IMR-90 (cell line): Measurements from ENCODE around the gene ADCK1. TPM values are rescaled to one million over a fixed set of nuclear protein-coding genes. Genes with fewer than 3 reads are reported as not detected.

Experiments
- ATAC-seq: fragments of 200-7000 bp; cut with Tn5 transposase; 2 replicates; pipeline ENCODE4 v1.9.1; 2020; ENCODE audit warnings: low read depth, mild to moderate bottlenecking, moderate library complexity
- BruUV-seq: library from RNA; stranded (reverse); fragments of 400-500 nt; replicated peaks from 2 replicates; lab custom pipeline; 2021; lab: Mats Ljungman, UMichigan
- CTCF ChIA-PET: fragments of 300-600 bp; formaldehyde crosslinking; extraction: SDS; loops from one replicate; lab custom pipeline; 2021; ENCODE audit warnings: antibody characterized with exemption; lab: Yijun Ruan, JAX
- POLR2A ChIA-PET: fragments of 300-600 bp; sonication (Branson Sonifier 250); formaldehyde crosslinking; loops from one replicate; lab custom pipeline; 2022; ENCODE audit warnings: antibody characterized with exemption; ENCODE audit not compliant: unreplicated experiment; lab: Charles Lee
- DNase-seq: peaks from one replicate; pipeline ENCODE4 v3.0.0; 2013
- H2AFZ ChIP-seq: replicated peaks from 2 replicates; pipeline ENCODE3; 2013; ENCODE audit warnings: low read length, mild to moderate bottlenecking; ENCODE audit not compliant: poor library complexity
- H2AK5ac ChIP-seq: 2 replicates; pipeline ENCODE4 v1.6.1; 2013; ENCODE audit warnings: low read depth, low read length, inconsistent platforms
- H2AK9ac ChIP-seq: replicated peaks from 2 replicates; pipeline ENCODE3; 2013; ENCODE audit warnings: mild to moderate bottlenecking, low read depth, low read length, moderate library complexity; ENCODE audit not compliant: poor library complexity
- H2BK120ac ChIP-seq: 2 replicates; pipeline ENCODE4 v1.6.1; 2013; ENCODE audit warnings: low read depth, low read length, inconsistent platforms
- H2BK15ac ChIP-seq: 3 replicates; pipeline ENCODE4 v1.6.1; 2013; ENCODE audit warnings: low read depth, low read length, inconsistent platforms
- H2BK20ac ChIP-seq: 2 replicates; pipeline ENCODE4 v1.6.1; 2013; ENCODE audit warnings: low read depth, mild to moderate bottlenecking, inconsistent platforms, low read length, moderate library complexity
- H2BK5ac ChIP-seq: 2 replicates; pipeline ENCODE4 v1.6.1; 2013; ENCODE audit warnings: mild to moderate bottlenecking, low read depth, low read length, inconsistent platforms; ENCODE audit not compliant: poor library complexity, severe bottlenecking
- H3K14ac ChIP-seq: replicated peaks from 2 replicates; pipeline ENCODE4 v1.6.1; 2013; ENCODE audit warnings: low read depth, low read length, inconsistent platforms
- H3K18ac ChIP-seq: 2 replicates; pipeline ENCODE4 v1.6.1; 2013; ENCODE audit warnings: low read depth, low read length, control low read depth
- H3K23ac ChIP-seq: 2 replicates; pipeline ENCODE4 v1.6.1; 2013; ENCODE audit warnings: low read depth, low read length, inconsistent platforms
- H3K27ac ChIP-seq: 2 replicates; pipeline ENCODE4 v1.5.1; 2013; ENCODE audit warnings: mild to moderate bottlenecking, control low read depth, low read length; ENCODE audit not compliant: insufficient read depth
- H3K27me3 ChIP-seq: 2 replicates; pipeline ENCODE4 v1.6.1; 2013; ENCODE audit warnings: low read length; ENCODE audit not compliant: control insufficient read depth, insufficient read depth
- H3K36me3 ChIP-seq: 2 replicates; pipeline ENCODE4 v1.6.1; 2013; ENCODE audit warnings: low read length, mixed read lengths; ENCODE audit not compliant: control insufficient read depth, insufficient read depth
- H3K4ac ChIP-seq: 2 replicates; pipeline ENCODE4 v1.6.1; 2013; ENCODE audit warnings: low read depth, low read length, inconsistent platforms
- H3K4me1 ChIP-seq: 2 replicates; pipeline ENCODE4 v1.6.1; 2013; ENCODE audit warnings: low read length, mixed read lengths; ENCODE audit not compliant: control insufficient read depth, insufficient read depth
- H3K4me2 ChIP-seq: 2 replicates; pipeline ENCODE4 v1.6.1; 2013; ENCODE audit warnings: low read depth, mild to moderate bottlenecking, control low read depth, low read length, moderate library complexity
- H3K4me3 ChIP-seq: 2 replicates; pipeline ENCODE4 v1.5.1; 2013; ENCODE audit warnings: low read depth, mild to moderate bottlenecking, control low read depth, low read length, moderate library complexity; ENCODE audit not compliant: insufficient read depth
- H3K56ac ChIP-seq: 2 replicates; pipeline ENCODE4 v1.6.1; 2013; ENCODE audit warnings: low read length, inconsistent platforms; ENCODE audit not compliant: insufficient read depth; ENCODE audit errors: extremely low read depth
- H3K79me1 ChIP-seq, 2 experiments: 2 replicates each; pipeline ENCODE4 v1.6.1; 2013; ENCODE audit warnings: low read length in 2 of 2, inconsistent platforms in 1 of 2, low read depth in 1 of 2
- H3K9ac ChIP-seq: 2 replicates; pipeline ENCODE4 v1.6.1; 2013; ENCODE audit warnings: low read depth, low read length, control low read depth
- H3K9me1 ChIP-seq: 2 replicates; pipeline ENCODE4 v1.6.1; 2013; ENCODE audit warnings: low read length, inconsistent platforms; ENCODE audit not compliant: insufficient read depth
- H3K9me3 ChIP-seq: 2 replicates; pipeline ENCODE4 v1.6.1; 2013; ENCODE audit warnings: low read length; ENCODE audit not compliant: control insufficient read depth, insufficient read depth
- H4K20me1 ChIP-seq: 2 replicates; pipeline ENCODE4 v1.6.1; 2013; ENCODE audit warnings: low read length, inconsistent platforms; ENCODE audit not compliant: insufficient read depth
- H4K5ac ChIP-seq: 2 replicates; pipeline ENCODE4 v1.6.1; 2013; ENCODE audit warnings: mild to moderate bottlenecking, low read depth, low read length, control low read depth
- H4K8ac ChIP-seq, 2 experiments: 2 replicates each; pipeline ENCODE4 v1.6.1; 2013; ENCODE audit warnings: low read depth in 2 of 2, low read length in 2 of 2, control low read depth in 1 of 2, inconsistent platforms in 1 of 2
- H4K91ac ChIP-seq: 2 replicates; pipeline ENCODE4 v1.6.1; 2013; ENCODE audit warnings: low read depth, low read length, inconsistent platforms; ENCODE audit not compliant: insufficient read depth
- BHLHE40 ChIP-seq: fragments of 150-350 bp; IDR thresholded peaks from 2 replicates; pipeline ENCODE4 v1.6.1; 2016; ENCODE audit warnings: mild to moderate bottlenecking, low read depth, low read length
- CHD1 ChIP-seq: IDR thresholded peaks from 2 replicates; pipeline ENCODE4 v1.6.1; 2012; ENCODE audit warnings: low read depth, low read length, improper control_type of control experiment
- FOS ChIP-seq: fragments of 150-350 bp; IDR thresholded peaks from 2 replicates; pipeline ENCODE4 v1.6.1; 2016; ENCODE audit warnings: low read depth, low read length
- MAFK ChIP-seq: IDR thresholded peaks from 2 replicates; pipeline ENCODE4 v1.6.1; 2012; ENCODE audit warnings: low read depth, low read length, improper control_type of control experiment
- MAZ ChIP-seq: IDR thresholded peaks from 2 replicates; pipeline ENCODE4 v1.6.1; 2012; ENCODE audit warnings: low read depth, mild to moderate bottlenecking, low read length, improper control_type of control experiment, moderate library complexity, borderline replicate concordance
- RCOR1 ChIP-seq: IDR thresholded peaks from 2 replicates; pipeline ENCODE4 v1.6.1; 2012; ENCODE audit warnings: mild to moderate bottlenecking, low read length, improper control_type of control experiment; ENCODE audit not compliant: insufficient replicate concordance
- WGBS, 2 experiments: methylation state at CpG; one replicate each; pipeline versions ENCODE4 v1.1.5 to v1.1.7; 2013; ENCODE audit warnings: missing lambda C conversion rate in 2 of 2; ENCODE audit not compliant: insufficient read length in 1 of 2; ENCODE audit errors: extremely low coverage in 2 of 2; 5-methylcytosine and 5-hydroxymethylcytosine counted together
- dilution Hi-C: fragments of 300-500 bp; cut with HindIII; formaldehyde crosslinking; loops from one replicate; pipeline ENCODE4 v1.14.3; 2018; ENCODE audit warnings: low sequenced_read_pairs; ENCODE audit not compliant: unreplicated experiment
- in situ Hi-C: fragments of 300-500 bp; cut with MboI; formaldehyde crosslinking; loops from 3 replicates; pipeline ENCODE4 v1.14.3; 2019; ENCODE audit warnings: low sequenced_read_pairs, inconsistent platforms, mixed read lengths
- intact Hi-C: fragments of 100-400 bp; cut with micrococcal nuclease; formaldehyde crosslinking; loops from 2 replicates; pipeline ENCODE4 v1.10.0; 2022
- polyA plus RNA-seq, 3 experiments: library from polyadenylated mRNA; depleted of rRNA; stranded (reverse); fragments of >200 nt; gene quantifications; 2 replicates each; pipeline ENCODE4 v1.2.3, GENCODE V29; 2012; ENCODE audit warnings: low replicate concordance in 1 of 3
- total RNA-seq: library from RNA; depleted of rRNA; stranded (reverse); fragments of >200 nt; gene quantifications from 2 replicates; pipeline ENCODE4 v1.2.3, GENCODE V29; 2012
- TF ChIP-seq, protein P1 (sequence below): conservative IDR thresholded peaks from 2 replicates; pipeline ENCODE4 v1.5.1; 2012; ENCODE audit warnings: mild to moderate bottlenecking, low read depth, low read length, improper control_type of control experiment

Gene ADCK1
- total and polyA plus RNA-seq, 2 of the 4 experiments (the other 2 are of a cell fraction), result 1.6 to 4.6 TPM

DNA sequence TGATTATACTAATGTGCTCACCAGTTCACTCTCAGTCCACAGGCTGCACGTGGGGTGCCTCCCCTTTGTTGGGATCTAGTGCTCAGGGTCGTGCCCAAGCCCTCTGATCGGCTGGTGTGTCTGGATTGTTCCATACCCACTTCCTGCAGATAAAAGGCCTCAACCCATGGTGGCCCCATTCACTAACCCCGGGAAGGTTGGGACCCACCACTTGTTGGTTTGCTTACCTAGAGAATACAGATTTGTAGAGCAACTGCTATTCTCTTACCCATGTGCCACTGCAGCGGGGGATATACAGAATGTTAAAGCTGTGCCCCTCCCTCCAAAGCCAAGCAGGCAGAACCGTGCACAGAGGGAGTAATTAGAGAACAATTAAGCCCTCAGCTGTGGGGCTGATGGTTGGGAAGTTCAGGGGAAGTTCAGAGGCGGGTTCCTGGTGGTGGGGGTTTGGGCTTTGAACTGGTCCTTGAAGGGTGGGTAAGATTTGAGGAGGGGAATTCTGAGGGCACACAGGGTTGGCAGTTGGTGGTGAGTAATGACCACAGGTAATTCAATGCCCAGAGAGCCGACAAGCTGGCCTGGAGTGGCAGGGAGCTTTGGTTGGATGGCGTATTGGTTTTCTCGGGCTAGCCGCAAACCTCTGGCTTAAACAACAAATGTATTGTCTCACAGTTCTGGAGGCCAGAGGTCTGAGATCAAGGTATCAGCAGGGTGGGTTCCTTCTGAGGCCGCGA lies 68.8 kb downstream of the ADCK1 start:
- dilution Hi-C loops (no loop called here), intact Hi-C loops (loop anchor here (10.0 kb wide), 3 partner anchors 156 to 1036 kb away; no protein-coding TSS in a partner anchor), in situ Hi-C loops (loop anchor here (25.0 kb wide), 2 partner anchors 719 to 969 kb away; no protein-coding TSS in a partner anchor)
- ChIA-PET CTCF (no interaction called here), POLR2A (no interaction called here)
- H4K20me1 ChIP-seq, result no peaks in the 10 kb centered on the region
- H4K5ac ChIP-seq, result no peak overlapping the region
- no peak overlapping the region for H3K4me2 ChIP-seq
- H3K14ac ChIP-seq, result no peak overlapping the region
- no peak overlapping the region for H2BK15ac ChIP-seq
- H3K18ac ChIP-seq, result no peak overlapping the region
- no peak overlapping the region for H4K8ac ChIP-seq
- WGBS, 2 experiments, result no CpG with 5 or more reads among the region's 13 CpGs
- no peak overlapping the region for H3K23ac ChIP-seq
- no TSS peak for BruUV-seq
- no peak for ATAC-seq
- H3K9ac ChIP-seq, result no peak overlapping the region
- no peak overlapping the region for H4K91ac ChIP-seq
- H3K79me1 ChIP-seq, result no peaks in the 10 kb centered on the region
- H3K4me3 ChIP-seq, result no peak overlapping the region
- no peak overlapping the region for H3K27ac ChIP-seq
- H2BK5ac ChIP-seq, result no peak overlapping the region
- no peaks in the 10 kb centered on the region for H3K9me1 ChIP-seq
- H3K4me1 ChIP-seq, result no peaks in the 10 kb centered on the region
- no peak overlapping the region for H3K4ac ChIP-seq
- TF ChIP-seq CHD1 (no peak), FOS (no peak), BHLHE40 (no peak), MAFK (no peak), RCOR1 (no peak), MAZ (no peak)
- TF ChIP-seq, protein P1, sequence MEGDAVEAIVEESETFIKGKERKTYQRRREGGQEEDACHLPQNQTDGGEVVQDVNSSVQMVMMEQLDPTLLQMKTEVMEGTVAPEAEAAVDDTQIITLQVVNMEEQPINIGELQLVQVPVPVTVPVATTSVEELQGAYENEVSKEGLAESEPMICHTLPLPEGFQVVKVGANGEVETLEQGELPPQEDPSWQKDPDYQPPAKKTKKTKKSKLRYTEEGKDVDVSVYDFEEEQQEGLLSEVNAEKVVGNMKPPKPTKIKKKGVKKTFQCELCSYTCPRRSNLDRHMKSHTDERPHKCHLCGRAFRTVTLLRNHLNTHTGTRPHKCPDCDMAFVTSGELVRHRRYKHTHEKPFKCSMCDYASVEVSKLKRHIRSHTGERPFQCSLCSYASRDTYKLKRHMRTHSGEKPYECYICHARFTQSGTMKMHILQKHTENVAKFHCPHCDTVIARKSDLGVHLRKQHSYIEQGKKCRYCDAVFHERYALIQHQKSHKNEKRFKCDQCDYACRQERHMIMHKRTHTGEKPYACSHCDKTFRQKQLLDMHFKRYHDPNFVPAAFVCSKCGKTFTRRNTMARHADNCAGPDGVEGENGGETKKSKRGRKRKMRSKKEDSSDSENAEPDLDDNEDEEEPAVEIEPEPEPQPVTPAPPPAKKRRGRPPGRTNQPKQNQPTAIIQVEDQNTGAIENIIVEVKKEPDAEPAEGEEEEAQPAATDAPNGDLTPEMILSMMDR, result no peak
- no peak overlapping the region for H2AK5ac ChIP-seq
- no peak overlapping the region for H2AK9ac ChIP-seq
- H3K27me3 ChIP-seq, result no peaks in the 10 kb centered on the region
- H3K9me3 ChIP-seq, result no peaks in the 10 kb centered on the region
- no peak for DNase-seq
- H2BK120ac ChIP-seq, result no peak overlapping the region
- H2AFZ ChIP-seq, result no peak overlapping the region
- no peak overlapping the region for H2BK20ac ChIP-seq
- no peak overlapping the region for H3K56ac ChIP-seq
- H3K36me3 ChIP-seq, result no peaks in the 10 kb centered on the region
